SK-N-SH treated with all-trans-retinoic acid at 6 μM for 48 hours (cell line): ENCODE data around the gene TXNRD2.
A peak's percentile ranks its signal among the peaks of the same experiment; 100 is the strongest.

Source experiments
- ATAC-seq: fragments of 200-7000 bp; cut with Tn5 transposase; 3 replicates; pipeline ENCODE4 v1.9.1; 2020; ENCODE audit warnings: mild to moderate bottlenecking, moderate library complexity
- ARNTL ChIP-seq: fragments of 450-650 bp; formaldehyde crosslinking; IDR thresholded peaks from 2 replicates; pipeline ENCODE4 v1.5.0; 2020; ENCODE audit warnings: low read depth, mild to moderate bottlenecking, moderate library complexity, borderline replicate concordance
- BACH2 ChIP-seq: fragments of 250-450 bp; sonication (Bioruptor Pico); IDR thresholded peaks from 2 replicates; pipeline ENCODE4 v1.9.0; 2021; ENCODE audit warnings: mild to moderate bottlenecking, borderline replicate concordance
- CSDC2 ChIP-seq: fragments of 250-450 bp; sonication (Bioruptor Pico); IDR thresholded peaks from 2 replicates; pipeline ENCODE4 v1.5.0; 2020; ENCODE audit warnings: mild to moderate bottlenecking, moderate library complexity
- CSRNP3 ChIP-seq: fragments of 250-450 bp; sonication (Bioruptor Pico); IDR thresholded peaks from 2 replicates; pipeline ENCODE4 v1.5.1; 2021; ENCODE audit warnings: mild to moderate bottlenecking, moderate library complexity
- ESRRG ChIP-seq: fragments of 250-450 bp; sonication (Bioruptor Pico); IDR thresholded peaks from 2 replicates; pipeline ENCODE4 v1.6.1; 2021; ENCODE audit warnings: mild to moderate bottlenecking
- ISL1 ChIP-seq: fragments of 250-450 bp; sonication (Bioruptor Pico); IDR thresholded peaks from 2 replicates; pipeline ENCODE4 v2.1.2; 2022; ENCODE audit warnings: mild to moderate bottlenecking, moderate library complexity
- OSR1 ChIP-seq: fragments of 250-450 bp; sonication (Bioruptor Pico); IDR thresholded peaks from 2 replicates; pipeline ENCODE4 v1.8.0; 2022; ENCODE audit warnings: moderate library complexity, mild to moderate bottlenecking, inconsistent platforms
- POU6F1 ChIP-seq: fragments of 250-450 bp; sonication (Bioruptor Pico); IDR thresholded peaks from 2 replicates; pipeline ENCODE4 v1.8.0; 2021; ENCODE audit warnings: low read depth, mild to moderate bottlenecking, moderate library complexity, borderline replicate concordance
- PPARA ChIP-seq: fragments of 250-450 bp; sonication (Bioruptor Pico); IDR thresholded peaks from 2 replicates; pipeline ENCODE4 v1.5.0; 2020; ENCODE audit warnings: mild to moderate bottlenecking, borderline replicate concordance
- RARB ChIP-seq: fragments of 250-450 bp; sonication (Bioruptor Pico); IDR thresholded peaks from 2 replicates; pipeline ENCODE4 v1.8.0; 2021; ENCODE audit warnings: mild to moderate bottlenecking, moderate library complexity
- TCF4 ChIP-seq: fragments of 250-450 bp; sonication (Bioruptor Pico); IDR thresholded peaks from 2 replicates; pipeline ENCODE4 v1.8.0; 2021; ENCODE audit warnings: mild to moderate bottlenecking, moderate library complexity, borderline replicate concordance
- TOX ChIP-seq: fragments of 250-450 bp; sonication (Bioruptor Pico); IDR thresholded peaks from 2 replicates; pipeline ENCODE4 v1.8.0; 2021; ENCODE audit warnings: mild to moderate bottlenecking, moderate library complexity, borderline replicate concordance
- ZC3H10 ChIP-seq: fragments of 250-450 bp; sonication (Bioruptor Pico); IDR thresholded peaks from 2 replicates; pipeline ENCODE4 v1.5.1; 2021; ENCODE audit warnings: mild to moderate bottlenecking, moderate library complexity
- ZFP3 ChIP-seq: fragments of 250-450 bp; sonication (Bioruptor Pico); IDR thresholded peaks from 2 replicates; pipeline ENCODE4 v1.5.0; 2020; ENCODE audit warnings: mild to moderate bottlenecking, moderate library complexity
- ZFP30 ChIP-seq: fragments of 450-650 bp; formaldehyde crosslinking; IDR thresholded peaks from 2 replicates; pipeline ENCODE4 v1.5.0; 2022; ENCODE audit warnings: mild to moderate bottlenecking, moderate library complexity
- ZNF70 ChIP-seq: fragments of 450-650 bp; formaldehyde crosslinking; IDR thresholded peaks from 2 replicates; pipeline ENCODE4 v1.5.0; 2020; ENCODE audit warnings: mild to moderate bottlenecking, moderate library complexity
- TF ChIP-seq, protein P1 (sequence below): fragments of 250-450 bp; sonication (Bioruptor Pico); IDR thresholded peaks from 2 replicates; pipeline ENCODE4 v1.5.1; 2020; ENCODE audit warnings: low read depth, mild to moderate bottlenecking, moderate library complexity
- TF ChIP-seq, protein P2 (sequence below): fragments of 250-450 bp; sonication (Bioruptor Pico); IDR thresholded peaks from 2 replicates; pipeline ENCODE4 v1.5.0; 2020; ENCODE audit warnings: mild to moderate bottlenecking, moderate library complexity

Gene TXNRD2

DNA sequence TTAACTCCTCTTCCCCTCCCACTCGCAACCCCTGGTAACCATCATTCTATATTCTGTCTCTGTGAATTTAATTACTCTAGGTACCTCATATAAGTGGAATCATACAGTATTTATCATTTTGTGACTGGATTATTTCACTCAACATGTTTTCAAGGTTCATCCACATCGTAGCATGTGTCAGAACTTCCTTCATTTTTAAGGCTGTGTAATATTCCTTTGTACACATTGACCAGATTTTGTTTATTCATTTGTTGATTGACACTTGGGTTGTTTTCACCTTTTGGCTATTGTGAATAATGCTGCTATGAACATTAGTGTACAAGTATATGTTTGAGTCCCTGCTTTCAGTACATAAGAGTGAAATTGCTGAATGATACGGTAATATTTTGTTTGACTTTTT is 84.2 kb downstream of the TXNRD2 start:
- ATAC-seq = no peak
- TF ChIP-seq, protein P1, sequence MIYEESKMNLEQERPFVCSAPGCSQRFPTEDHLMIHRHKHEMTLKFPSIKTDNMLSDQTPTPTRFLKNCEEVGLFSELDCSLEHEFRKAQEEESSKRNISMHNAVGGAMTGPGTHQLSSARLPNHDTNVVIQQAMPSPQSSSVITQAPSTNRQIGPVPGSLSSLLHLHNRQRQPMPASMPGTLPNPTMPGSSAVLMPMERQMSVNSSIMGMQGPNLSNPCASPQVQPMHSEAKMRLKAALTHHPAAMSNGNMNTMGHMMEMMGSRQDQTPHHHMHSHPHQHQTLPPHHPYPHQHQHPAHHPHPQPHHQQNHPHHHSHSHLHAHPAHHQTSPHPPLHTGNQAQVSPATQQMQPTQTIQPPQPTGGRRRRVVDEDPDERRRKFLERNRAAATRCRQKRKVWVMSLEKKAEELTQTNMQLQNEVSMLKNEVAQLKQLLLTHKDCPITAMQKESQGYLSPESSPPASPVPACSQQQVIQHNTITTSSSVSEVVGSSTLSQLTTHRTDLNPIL (CRISPR knock-in tag) = no peak

DNA sequence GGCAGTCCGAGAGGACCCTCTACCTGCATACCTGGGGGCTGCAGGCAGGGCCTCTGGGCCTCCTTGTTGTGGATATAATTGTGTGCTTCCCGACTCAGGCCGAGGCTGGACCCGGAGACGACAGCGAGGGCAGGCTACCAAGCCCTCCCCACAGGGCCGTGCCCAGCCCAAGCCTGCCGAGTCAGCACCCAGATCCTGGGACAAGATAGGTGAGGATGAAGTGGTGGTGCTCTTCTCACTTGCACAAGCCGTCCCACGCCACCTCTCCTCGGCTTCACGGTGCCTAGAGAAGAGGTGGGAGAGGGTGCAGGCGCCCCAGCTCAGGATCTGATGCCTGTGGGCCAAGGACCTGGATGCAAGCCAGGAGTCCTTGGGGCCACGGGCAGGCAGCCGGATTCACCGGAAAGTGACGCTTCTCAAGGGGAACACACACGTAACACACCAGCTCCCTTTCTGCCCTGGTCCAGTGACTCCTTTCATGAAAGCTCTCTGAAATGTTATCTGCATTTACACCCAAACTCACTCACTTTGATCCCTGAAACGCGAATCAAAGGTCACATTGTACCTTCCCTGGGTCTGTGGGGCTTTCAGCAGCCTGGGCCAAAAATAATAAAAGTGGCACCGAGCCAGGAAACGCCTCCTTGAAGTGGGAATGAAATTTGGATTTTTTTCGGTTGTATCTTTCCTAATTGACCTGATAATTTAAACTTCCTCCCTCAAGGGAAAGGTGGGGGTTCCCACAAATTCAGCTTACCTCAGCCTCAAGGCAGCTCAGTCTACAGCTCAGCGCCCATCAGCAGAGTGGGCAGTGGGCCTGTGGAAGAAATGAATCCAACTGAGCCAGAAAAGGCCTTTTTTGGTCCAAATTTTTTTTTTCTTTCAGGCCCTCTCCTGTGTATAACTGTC is 85.9 kb downstream of the TXNRD2 start:
- ATAC-seq = peak; percentile 38

DNA sequence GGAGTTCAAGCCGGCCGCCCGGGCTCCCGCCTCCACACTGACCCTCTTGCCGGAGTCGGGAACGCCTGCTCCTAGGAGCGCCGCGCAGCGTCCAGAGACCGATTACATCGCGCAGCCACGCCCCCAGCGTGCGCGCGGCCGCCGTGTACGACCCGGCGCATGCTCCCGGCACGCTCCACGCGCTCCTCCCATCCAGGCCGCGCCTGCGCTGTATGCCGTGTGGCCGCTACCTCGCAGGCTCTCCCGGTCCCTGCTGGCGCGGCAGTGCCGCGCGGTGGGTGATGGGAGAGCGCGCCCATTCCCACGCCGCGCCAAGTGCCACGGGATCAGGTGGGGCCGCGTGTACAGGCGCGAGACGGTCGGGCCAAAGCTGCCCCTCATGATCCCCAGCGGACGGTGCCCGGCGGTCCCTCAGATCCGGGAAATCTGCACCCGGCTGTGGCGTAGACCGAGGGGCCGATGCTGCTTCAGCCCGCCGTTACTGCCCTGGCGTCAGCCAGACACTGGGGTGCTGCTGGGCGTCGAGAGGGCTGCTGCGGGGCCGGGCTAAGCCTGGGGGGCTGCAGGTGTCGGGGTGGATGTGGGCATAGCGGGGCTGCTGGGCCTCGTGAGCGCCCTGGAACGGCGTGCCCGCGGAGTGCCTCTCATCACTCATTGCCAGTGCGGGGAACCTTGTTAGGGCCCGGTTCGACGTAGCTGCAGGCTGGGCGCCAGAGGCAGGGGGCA is 86.7 kb downstream of the TXNRD2 start, which contains the start of the genes GNB1L and RTL10:
TSS of gene GNB1L (minus strand) at position 97 of the 726 bp plus-strand sequence. CDS start 33,519 bp downstream, outside the sequence.
TSS of gene RTL10 (minus strand) at position 97 of the 726 bp plus-strand sequence. CDS start 2,613 bp downstream, outside the sequence.
- TF ChIP-seq ZFP30 (CRISPR knock-in tag) (peak; percentile 7; the same call in 1 of the 2 replicates), PPARA (CRISPR knock-in tag) (0 out of 2 replicates have a peak, but pooled peaks have one; percentile 50), CSDC2 (CRISPR knock-in tag) (no peak)
- TF ChIP-seq, all 23 proteins: peak for 2
- ATAC-seq = peak; percentile 95

More for the DNA sequence above, 85.9 kb downstream of the TXNRD2 start:
- TF ChIP-seq ZC3H10 (CRISPR knock-in tag) (no peak), OSR1 (CRISPR knock-in tag) (no peak), ZNF70 (CRISPR knock-in tag) (no peak), ISL1 (no peak), ARNTL (CRISPR knock-in tag) (no peak), TCF4 (no peak), RARB (CRISPR knock-in tag) (no peak), ZFP3 (CRISPR knock-in tag) (no peak), PPARA (CRISPR knock-in tag) (no peak), BACH2 (CRISPR knock-in tag) (no peak), TOX (no peak), POU6F1 (CRISPR knock-in tag) (no peak), CSRNP3 (CRISPR knock-in tag) (no peak), CSDC2 (CRISPR knock-in tag) (no peak), ESRRG (no peak)
- TF ChIP-seq, protein P1 (CRISPR knock-in tag) = no peak
- TF ChIP-seq, protein P2, sequence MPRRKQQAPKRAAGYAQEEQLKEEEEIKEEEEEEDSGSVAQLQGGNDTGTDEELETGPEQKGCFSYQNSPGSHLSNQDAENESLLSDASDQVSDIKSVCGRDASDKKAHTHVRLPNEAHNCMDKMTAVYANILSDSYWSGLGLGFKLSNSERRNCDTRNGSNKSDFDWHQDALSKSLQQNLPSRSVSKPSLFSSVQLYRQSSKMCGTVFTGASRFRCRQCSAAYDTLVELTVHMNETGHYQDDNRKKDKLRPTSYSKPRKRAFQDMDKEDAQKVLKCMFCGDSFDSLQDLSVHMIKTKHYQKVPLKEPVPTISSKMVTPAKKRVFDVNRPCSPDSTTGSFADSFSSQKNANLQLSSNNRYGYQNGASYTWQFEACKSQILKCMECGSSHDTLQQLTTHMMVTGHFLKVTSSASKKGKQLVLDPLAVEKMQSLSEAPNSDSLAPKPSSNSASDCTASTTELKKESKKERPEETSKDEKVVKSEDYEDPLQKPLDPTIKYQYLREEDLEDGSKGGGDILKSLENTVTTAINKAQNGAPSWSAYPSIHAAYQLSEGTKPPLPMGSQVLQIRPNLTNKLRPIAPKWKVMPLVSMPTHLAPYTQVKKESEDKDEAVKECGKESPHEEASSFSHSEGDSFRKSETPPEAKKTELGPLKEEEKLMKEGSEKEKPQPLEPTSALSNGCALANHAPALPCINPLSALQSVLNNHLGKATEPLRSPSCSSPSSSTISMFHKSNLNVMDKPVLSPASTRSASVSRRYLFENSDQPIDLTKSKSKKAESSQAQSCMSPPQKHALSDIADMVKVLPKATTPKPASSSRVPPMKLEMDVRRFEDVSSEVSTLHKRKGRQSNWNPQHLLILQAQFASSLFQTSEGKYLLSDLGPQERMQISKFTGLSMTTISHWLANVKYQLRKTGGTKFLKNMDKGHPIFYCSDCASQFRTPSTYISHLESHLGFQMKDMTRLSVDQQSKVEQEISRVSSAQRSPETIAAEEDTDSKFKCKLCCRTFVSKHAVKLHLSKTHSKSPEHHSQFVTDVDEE (CRISPR knock-in tag) = no peak
